Heart left ventricle (tissue), 13 donors: ENCODE data around the gene MICAL3.

Experiments used
- POLR2A ChIP-seq, 2 donors: fragments of 450-650 bp; IDR thresholded peaks; one replicate each; pipeline ENCODE4 v1.6.1; 2017; ENCODE audit warnings: antibody characterized with exemption in 2 of 2, mild to moderate bottlenecking in 2 of 2, moderate library complexity in 2 of 2
- TF ChIP-seq, protein P1 (sequence below), 12 donors: fragments of 200-600 bp; sonication (generic) in 4 of 12; IDR thresholded peaks; one replicate each; pipeline versions ENCODE4 v1.5.0 to v1.8.0; 2018 to 2022; ENCODE audit warnings: antibody characterized with exemption in 12 of 12, mild to moderate bottlenecking in 5 of 12
- donor health status: ischemic (EF 13 %, LVEDD 7.1; RV severe dilation, severe dysfunction).
- donor health status: DM: no; HTN: yes; CAD: no.
- donor health status: DM: no; HTN: no; CAD: no.
- donor health status: ischemic (EF 25% LVEDD 6.9; RV normal size, moderate dysfunction).
- donor health status: ischemic (EF 25% LVEDD 5.7; RV mildly dilated, moderate dysfunction).
- donor health status: ischemic (EF 35%, LVEDD 5.7; RV mildly dilated, moderate dysfunction).
- donor health status: nonischemic (EF 11% LVEDD 7.7; RV severe dilation, severe dysfunction).
- donor health status: DM: yes; HTN: yes; CAD: no.
- donor health status: PGD.
- donor health status: ischemic (EF 29% LVEDD 5.4; RV normal size, mild dysfunction).
- donor health status: nonischemic (EF 23%, LVEDD 6.1; RV moderate dilation, normal function).

DNA sequence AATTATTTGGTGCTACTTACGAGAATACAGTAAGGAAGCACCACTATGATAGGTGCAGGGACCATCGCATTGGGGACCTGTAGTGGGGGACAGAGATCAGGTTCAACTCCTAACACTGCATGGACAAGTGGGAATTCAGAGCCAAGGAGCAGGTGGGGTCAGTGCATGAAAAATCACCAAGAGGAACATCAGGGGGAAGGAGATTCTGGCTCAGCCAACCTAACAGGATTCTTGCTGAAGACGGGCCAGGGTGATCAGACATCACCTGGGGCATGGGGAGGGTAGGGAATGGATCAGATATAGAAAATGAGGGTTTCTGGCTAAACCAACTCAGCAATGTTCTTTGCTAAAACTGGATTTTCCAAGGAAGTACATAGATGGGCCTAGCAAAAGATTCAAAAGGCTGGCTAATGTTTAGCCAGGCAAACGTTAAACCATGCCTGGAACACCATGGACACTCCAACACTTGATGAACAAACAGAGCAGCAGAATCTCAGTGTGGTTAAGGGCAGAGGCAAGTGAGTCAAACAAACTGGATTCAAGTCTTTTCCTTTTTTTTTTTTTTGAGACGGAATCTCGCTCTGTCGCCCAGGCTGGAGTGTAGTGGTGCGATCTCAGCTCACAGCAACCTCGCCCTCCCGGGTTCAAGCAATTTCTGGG lies 70.0 kb downstream of the MICAL3 start:
- TF ChIP-seq, protein P1, sequence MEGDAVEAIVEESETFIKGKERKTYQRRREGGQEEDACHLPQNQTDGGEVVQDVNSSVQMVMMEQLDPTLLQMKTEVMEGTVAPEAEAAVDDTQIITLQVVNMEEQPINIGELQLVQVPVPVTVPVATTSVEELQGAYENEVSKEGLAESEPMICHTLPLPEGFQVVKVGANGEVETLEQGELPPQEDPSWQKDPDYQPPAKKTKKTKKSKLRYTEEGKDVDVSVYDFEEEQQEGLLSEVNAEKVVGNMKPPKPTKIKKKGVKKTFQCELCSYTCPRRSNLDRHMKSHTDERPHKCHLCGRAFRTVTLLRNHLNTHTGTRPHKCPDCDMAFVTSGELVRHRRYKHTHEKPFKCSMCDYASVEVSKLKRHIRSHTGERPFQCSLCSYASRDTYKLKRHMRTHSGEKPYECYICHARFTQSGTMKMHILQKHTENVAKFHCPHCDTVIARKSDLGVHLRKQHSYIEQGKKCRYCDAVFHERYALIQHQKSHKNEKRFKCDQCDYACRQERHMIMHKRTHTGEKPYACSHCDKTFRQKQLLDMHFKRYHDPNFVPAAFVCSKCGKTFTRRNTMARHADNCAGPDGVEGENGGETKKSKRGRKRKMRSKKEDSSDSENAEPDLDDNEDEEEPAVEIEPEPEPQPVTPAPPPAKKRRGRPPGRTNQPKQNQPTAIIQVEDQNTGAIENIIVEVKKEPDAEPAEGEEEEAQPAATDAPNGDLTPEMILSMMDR (IDR thresholded peaks at IDR 0.05): no peak
- TF ChIP-seq POLR2A (IDR thresholded peaks at IDR 0.05): no peak
